HG02973 (cell line): ENCODE results near the gene ANGPTL5.
"Not testable (repeated sequence)": the region's sequence is repeated elsewhere in the genome, so short reads cannot be mapped to it uniquely, and the experiment has no call there.

Source experiments
- ATAC-seq: cut with Tn5 transposase; IDR thresholded peaks from one replicate; pipeline ENCODE4 v1.9.1; 2021; ENCODE audit warnings: moderate library complexity; ENCODE audit not compliant: unreplicated experiment

ANGPTL5 gene

GRCh38 chr11:101894505-101894904 is 21.8 kb downstream of the ANGPTL5 start:
- ATAC-seq, result no peak

- ATAC-seq, result no peak
These were observed 26.6 kb downstream of the ANGPTL5 start for GRCh38 chr11:101889767-101890166.

- ATAC-seq, result no peak
These were observed 30.7 kb downstream of the ANGPTL5 start for GRCh38 chr11:101885631-101886030.

GRCh38 chr11:101881586-101881985 is 34.7 kb downstream of the ANGPTL5 start:
- ATAC-seq, result no peak

GRCh38 chr11:101880222-101880621 is 36.1 kb downstream of the ANGPTL5 start:
- ATAC-seq, result no peak

GRCh38 chr11:101872171-101872882 is 44.0 kb downstream of the ANGPTL5 start:
- no peak for ATAC-seq

GRCh38 chr11:101870510-101870909 is 45.8 kb downstream of the ANGPTL5 start:
- no peak for ATAC-seq

- no peak for ATAC-seq
These were observed 48.4 kb downstream of the ANGPTL5 start for GRCh38 chr11:101867951-101868350.

- no peak for ATAC-seq
These were observed 49.5 kb downstream of the ANGPTL5 start for GRCh38 chr11:101866619-101867491.

- no peak for ATAC-seq
These were observed 52.2 kb downstream of the ANGPTL5 start for GRCh38 chr11:101864098-101864497.

- no peak for ATAC-seq
These were observed 53.0 kb downstream of the ANGPTL5 start for GRCh38 chr11:101863361-101863760.

- ATAC-seq, result no peak
These were observed 53.7 kb downstream of the ANGPTL5 start for GRCh38 chr11:101862391-101863233.

- peak; percentile 95 for ATAC-seq
These were observed 55.5 kb downstream of the ANGPTL5 start for GRCh38 chr11:101860696-101861427.

- not testable (repeated sequence) for ATAC-seq
These were observed 64.1 kb downstream of the ANGPTL5 start for GRCh38 chr11:101852260-101852659.

GRCh38 chr11:101848262-101848661 is 68.1 kb downstream of the ANGPTL5 start:
- no peak for ATAC-seq

- no peak for ATAC-seq
These were observed 71.7 kb downstream of the ANGPTL5 start for GRCh38 chr11:101844608-101845007.

- no peak for ATAC-seq
These were observed 75.6 kb downstream of the ANGPTL5 start for GRCh38 chr11:101840704-101841103.
